HepG2 (cell line): ENCODE data around the gene OCLN. TPM values are rescaled to one million over a fixed set of nuclear protein-coding genes. Genes with fewer than 3 reads are reported as not detected.

Experiments used
- DR1 ChIP-seq: sonication (generic); formaldehyde crosslinking; IDR thresholded peaks from 2 replicates; pipeline ENCODE4 v1.8.0; 2021; ENCODE audit warnings: mild to moderate bottlenecking, missing genetic modification reagents, inconsistent platforms
- HDAC1 ChIP-seq: sonication (generic); formaldehyde crosslinking; IDR thresholded peaks from 2 replicates; pipeline ENCODE4 v1.5.1; 2020; ENCODE audit warnings: mild to moderate bottlenecking, missing genetic modification reagents
- ISL2 ChIP-seq: sonication (generic); formaldehyde crosslinking; IDR thresholded peaks from 2 replicates; pipeline ENCODE4 v1.5.0; 2020; ENCODE audit warnings: missing genetic modification reagents
- JUND ChIP-seq: sonication (generic); formaldehyde crosslinking; IDR thresholded peaks from 2 replicates; pipeline ENCODE4 v1.8.0; 2022; ENCODE audit warnings: mild to moderate bottlenecking, missing genetic modification reagents
- KIAA2018 ChIP-seq: sonication (generic); formaldehyde crosslinking; IDR thresholded peaks from 2 replicates; pipeline ENCODE4 v1.5.0; 2020; ENCODE audit warnings: mild to moderate bottlenecking, missing genetic modification reagents, borderline replicate concordance
- TCF7L2 ChIP-seq: IDR thresholded peaks from 2 replicates; pipeline ENCODE4 v1.6.1; 2011; ENCODE audit warnings: mild to moderate bottlenecking, low read depth, low read length, moderate library complexity
- TFAP4 ChIP-seq: sonication (generic); IDR thresholded peaks from 2 replicates; pipeline ENCODE4 v1.6.1; 2016; ENCODE audit warnings: low read depth, borderline replicate concordance
- TFE3 ChIP-seq: IDR thresholded peaks from 2 replicates; pipeline ENCODE4 v1.6.1; 2016
- YEATS2 ChIP-seq: sonication (generic); formaldehyde crosslinking; IDR thresholded peaks from 2 replicates; pipeline ENCODE4 v1.4.0; 2020; ENCODE audit warnings: missing genetic modification reagents, borderline replicate concordance
- YY1 ChIP-seq: IDR thresholded peaks from 2 replicates; pipeline ENCODE4 v1.6.1; 2011; ENCODE audit warnings: low read length, low read depth, moderate library complexity, mild to moderate bottlenecking; ENCODE audit not compliant: insufficient read depth, insufficient replicate concordance
- ZBTB20 ChIP-seq: sonication (generic); formaldehyde crosslinking; IDR thresholded peaks from 2 replicates; pipeline ENCODE4 v1.8.1; 2023; ENCODE audit warnings: missing genetic modification reagents, low read depth, mild to moderate bottlenecking, borderline replicate concordance
- ZBTB4 ChIP-seq: sonication (generic); formaldehyde crosslinking; IDR thresholded peaks from 2 replicates; pipeline ENCODE4 v1.4.0; 2020; ENCODE audit warnings: missing genetic modification reagents, mild to moderate bottlenecking, borderline replicate concordance
- ZC3H4 ChIP-seq: sonication (generic); formaldehyde crosslinking; IDR thresholded peaks from 2 replicates; pipeline ENCODE4 v1.4.0; 2020; ENCODE audit warnings: missing genetic modification reagents, borderline replicate concordance
- ZNF264 ChIP-seq: sonication (generic); formaldehyde crosslinking; IDR thresholded peaks from 2 replicates; pipeline ENCODE4 v1.4.0; 2020; ENCODE audit warnings: missing genetic modification reagents
- ZNF547 ChIP-seq: sonication (generic); formaldehyde crosslinking; IDR thresholded peaks from 2 replicates; pipeline ENCODE4 v1.5.1; 2020; ENCODE audit warnings: mild to moderate bottlenecking, missing genetic modification reagents
- polyA plus RNA-seq, 8 experiments: library from polyadenylated mRNA; depleted of rRNA in 3 of 8; stranded (reverse) in 7 of 8; unstranded in 1 of 8; fragments of >200 nt; fragmentation: Illumina TruSeq in 4 of 8; extraction: Trizol in 4 of 8; gene quantifications; 2 replicates each; pipeline versions ENCODE4 v1.2.1 to v1.2.3, GENCODE V29; 2011 to 2016; ENCODE audit warnings: low read depth in 4 of 8, missing spikeins in 1 of 8, mixed read lengths in 1 of 8; ENCODE audit not compliant: insufficient read depth in 1 of 8
- total RNA-seq, 5 experiments: library from RNA; depleted of rRNA; stranded (reverse); fragments of >200 nt; fragmentation: Illumina TruSeq; extraction: Trizol; gene quantifications; 2 replicates each; pipeline ENCODE4 v1.2.3, GENCODE V29; 2016; ENCODE audit warnings: low read depth in 1 of 5

Gene OCLN
- total and polyA plus RNA-seq, 2 of the 13 experiments (the other 11 are each of a cell fraction or from before 2014, with no cell fraction given), result 24.1 to 34.8 TPM

GRCh38 chr5:69444127-69444754, 48.3 kb upstream of the OCLN start (continued):
- TF ChIP-seq YEATS2 (CRISPR knock-in tag), result 0 out of 2 replicates have a peak, but pooled peaks have one; percentile 27
- TF ChIP-seq TFE3 (CRISPR knock-in tag), result peak; percentile 97
- TF ChIP-seq ZBTB20 (CRISPR knock-in tag), result no peak
- TF ChIP-seq TCF7L2, result no peak
- no peak for TF ChIP-seq KIAA2018 (CRISPR knock-in tag)
- no peak for TF ChIP-seq ZC3H4 (CRISPR knock-in tag)
- TF ChIP-seq ZNF264, result no peak
- no peak for TF ChIP-seq DR1 (CRISPR knock-in tag)
- TF ChIP-seq TFAP4, result peak; percentile 14; the same call in 1 of the 2 replicates
- no peak for TF ChIP-seq ZBTB4 (CRISPR knock-in tag)
- TF ChIP-seq YY1, result no peak
- no peak for TF ChIP-seq JUND (CRISPR knock-in tag)
- TF ChIP-seq HDAC1 (CRISPR knock-in tag), result peak; percentile 66
- no peak for TF ChIP-seq ISL2
- TF ChIP-seq ZNF547, result no peak
